DOHH2 (cell line): Measurements from ENCODE around the gene PXN.

ENCODE experiments used
- H3F3A ChIP-seq: fragments of 200-600 bp; sonication (generic), shearing (Covaris generic); 2 replicates; pipeline ENCODE4 v1.6.0; 2016; ENCODE audit warnings: antibody characterized with exemption, mild to moderate bottlenecking; ENCODE audit not compliant: control insufficient read depth, insufficient read depth
- H3K27ac ChIP-seq: fragments of 200-600 bp; sonication (generic); 2 replicates; pipeline ENCODE4 v1.5.1; 2014; ENCODE audit warnings: low read depth, mild to moderate bottlenecking, low read length, moderate library complexity
- H3K27me3 ChIP-seq: fragments of 200-600 bp; sonication (generic); 2 replicates; pipeline ENCODE4 v1.6.1; 2014; ENCODE audit warnings: mild to moderate bottlenecking, low read length, mixed read lengths; ENCODE audit not compliant: control insufficient read depth
- H3K36me3 ChIP-seq: fragments of 200-600 bp; sonication (generic); 2 replicates; pipeline ENCODE4 v1.6.1; 2014; ENCODE audit warnings: mild to moderate bottlenecking, low read length, moderate library complexity, mixed read lengths; ENCODE audit not compliant: control insufficient read depth
- H3K4me1 ChIP-seq: fragments of 200-600 bp; sonication (generic); 2 replicates; pipeline ENCODE4 v1.6.1; 2014; ENCODE audit warnings: mild to moderate bottlenecking, low read length, mixed read lengths; ENCODE audit not compliant: control insufficient read depth
- H3K4me2 ChIP-seq: fragments of 200-600 bp; sonication (generic); 2 replicates; pipeline ENCODE4 v1.6.0; 2014; ENCODE audit warnings: mild to moderate bottlenecking, low read length, moderate library complexity
- H3K4me3 ChIP-seq: fragments of 200-600 bp; sonication (generic); 2 replicates; pipeline ENCODE4 v1.5.1; 2014; ENCODE audit warnings: mild to moderate bottlenecking, low read length, mixed read lengths
- H3K79me2 ChIP-seq: fragments of 200-600 bp; sonication (generic); 2 replicates; pipeline ENCODE4 v1.6.1; 2014; ENCODE audit warnings: mild to moderate bottlenecking, low read length, mixed read lengths; ENCODE audit not compliant: control insufficient read depth
- H3K9me2 ChIP-seq: fragments of 200-600 bp; sonication (generic); replicated peaks from 2 replicates; pipeline ENCODE4 v1.6.1; 2014; ENCODE audit warnings: mild to moderate bottlenecking, low read length, mixed read lengths; ENCODE audit not compliant: control insufficient read depth
- H3K9me3 ChIP-seq: fragments of 200-600 bp; sonication (generic); 2 replicates; pipeline ENCODE4 v1.6.1; 2014; ENCODE audit warnings: antibody characterized with exemption, low read length, mixed read lengths; ENCODE audit not compliant: control insufficient read depth, insufficient read depth
- H4K20me1 ChIP-seq: fragments of 200-600 bp; sonication (generic); 2 replicates; pipeline ENCODE4 v1.6.0; 2014; ENCODE audit warnings: low read depth, mild to moderate bottlenecking, antibody characterized with exemption, low read length, moderate library complexity; ENCODE audit not compliant: control insufficient read depth, insufficient read depth
- EZH2phosphoT487 ChIP-seq: fragments of 200-600 bp; sonication (generic); IDR thresholded peaks from 2 replicates; pipeline ENCODE4 v1.6.1; 2017; ENCODE audit warnings: borderline replicate concordance, mild to moderate bottlenecking, antibody characterized with exemption, low read length, moderate library complexity, mixed read lengths
- TF ChIP-seq, protein P1 (sequence below): fragments of 200-600 bp; sonication (generic); IDR thresholded peaks from one replicate; pipeline ENCODE4 v1.5.1; 2014; ENCODE audit warnings: antibody characterized with exemption, mild to moderate bottlenecking, low read depth, low read length; ENCODE audit not compliant: poor library complexity, severe bottlenecking

Gene PXN

GRCh38 chr12:120265473-120266179 lies at the start of gene PXN:
TSS of gene PXN (minus strand) at chr12:120265730. CDS start at chr12:120265629, 101 bp downstream.
- Histone ChIP-seq H3K27me3 (peaks cover 38% of the 10 kb centered on the region), H3F3A (0 out of 2 replicates have a peak, but pooled peaks cover 3% of the 10 kb centered on the region), H3K79me2 (no peaks in the 10 kb centered on the region), H3K4me3 (peak within 1 kb of the TSS; percentile 82), H4K20me1 (0 out of 2 replicates have a peak, but pooled peaks cover 4% of the 10 kb centered on the region), H3K4me1 (peaks cover 11% of the 10 kb centered on the region), H3K9me3 (no peaks in the 10 kb centered on the region), H3K4me2 (peak within 1 kb of the TSS; percentile 87), H3K9me2 (no peaks in the 10 kb centered on the region), H3K36me3 (no peaks in the 10 kb centered on the region), H3K27ac (no peak within 1 kb of the TSS)
- no peak for TF ChIP-seq EZH2phosphoT487
- TF ChIP-seq, protein P1, sequence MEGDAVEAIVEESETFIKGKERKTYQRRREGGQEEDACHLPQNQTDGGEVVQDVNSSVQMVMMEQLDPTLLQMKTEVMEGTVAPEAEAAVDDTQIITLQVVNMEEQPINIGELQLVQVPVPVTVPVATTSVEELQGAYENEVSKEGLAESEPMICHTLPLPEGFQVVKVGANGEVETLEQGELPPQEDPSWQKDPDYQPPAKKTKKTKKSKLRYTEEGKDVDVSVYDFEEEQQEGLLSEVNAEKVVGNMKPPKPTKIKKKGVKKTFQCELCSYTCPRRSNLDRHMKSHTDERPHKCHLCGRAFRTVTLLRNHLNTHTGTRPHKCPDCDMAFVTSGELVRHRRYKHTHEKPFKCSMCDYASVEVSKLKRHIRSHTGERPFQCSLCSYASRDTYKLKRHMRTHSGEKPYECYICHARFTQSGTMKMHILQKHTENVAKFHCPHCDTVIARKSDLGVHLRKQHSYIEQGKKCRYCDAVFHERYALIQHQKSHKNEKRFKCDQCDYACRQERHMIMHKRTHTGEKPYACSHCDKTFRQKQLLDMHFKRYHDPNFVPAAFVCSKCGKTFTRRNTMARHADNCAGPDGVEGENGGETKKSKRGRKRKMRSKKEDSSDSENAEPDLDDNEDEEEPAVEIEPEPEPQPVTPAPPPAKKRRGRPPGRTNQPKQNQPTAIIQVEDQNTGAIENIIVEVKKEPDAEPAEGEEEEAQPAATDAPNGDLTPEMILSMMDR = peak; percentile 77

DNA sequence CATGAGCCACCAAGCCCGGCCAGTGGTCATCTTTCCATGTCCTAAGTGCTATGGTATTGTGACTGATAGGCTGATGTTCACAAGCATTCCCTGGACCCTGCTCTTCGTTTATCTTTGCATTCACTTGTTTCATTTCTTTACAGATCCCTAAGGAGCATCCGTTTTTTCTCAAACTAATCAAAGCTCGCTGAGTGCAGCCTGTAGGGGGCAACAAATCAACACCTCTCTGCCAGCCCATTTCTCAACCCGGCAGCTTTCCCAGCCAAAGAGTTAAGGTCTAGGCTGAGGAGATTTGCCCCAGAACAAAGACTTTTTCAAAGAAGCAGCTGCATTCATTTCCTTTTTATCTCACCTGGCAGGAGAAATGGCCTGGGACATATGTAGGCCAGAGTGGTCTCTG lies 48.7 kb upstream of the PXN start:
- TF ChIP-seq EZH2phosphoT487 = no peak
- TF ChIP-seq, protein P1 = peak; percentile 66
- H4K20me1 ChIP-seq = no peaks in the 10 kb centered on the region
- no peaks in the 10 kb centered on the region for H3K9me3 ChIP-seq
- H3K4me2 ChIP-seq = no peak overlapping the region
- no peaks in the 10 kb centered on the region for H3K79me2 ChIP-seq
- H3K4me1 ChIP-seq = peaks cover 12% of the 10 kb centered on the region
- H3K27ac ChIP-seq = no peak overlapping the region
- no peaks in the 10 kb centered on the region for H3F3A ChIP-seq
- H3K9me2 ChIP-seq = no peaks in the 10 kb centered on the region
- no peaks in the 10 kb centered on the region for H3K36me3 ChIP-seq
- no peak overlapping the region for H3K4me3 ChIP-seq
- no peaks in the 10 kb centered on the region for H3K27me3 ChIP-seq

DNA sequence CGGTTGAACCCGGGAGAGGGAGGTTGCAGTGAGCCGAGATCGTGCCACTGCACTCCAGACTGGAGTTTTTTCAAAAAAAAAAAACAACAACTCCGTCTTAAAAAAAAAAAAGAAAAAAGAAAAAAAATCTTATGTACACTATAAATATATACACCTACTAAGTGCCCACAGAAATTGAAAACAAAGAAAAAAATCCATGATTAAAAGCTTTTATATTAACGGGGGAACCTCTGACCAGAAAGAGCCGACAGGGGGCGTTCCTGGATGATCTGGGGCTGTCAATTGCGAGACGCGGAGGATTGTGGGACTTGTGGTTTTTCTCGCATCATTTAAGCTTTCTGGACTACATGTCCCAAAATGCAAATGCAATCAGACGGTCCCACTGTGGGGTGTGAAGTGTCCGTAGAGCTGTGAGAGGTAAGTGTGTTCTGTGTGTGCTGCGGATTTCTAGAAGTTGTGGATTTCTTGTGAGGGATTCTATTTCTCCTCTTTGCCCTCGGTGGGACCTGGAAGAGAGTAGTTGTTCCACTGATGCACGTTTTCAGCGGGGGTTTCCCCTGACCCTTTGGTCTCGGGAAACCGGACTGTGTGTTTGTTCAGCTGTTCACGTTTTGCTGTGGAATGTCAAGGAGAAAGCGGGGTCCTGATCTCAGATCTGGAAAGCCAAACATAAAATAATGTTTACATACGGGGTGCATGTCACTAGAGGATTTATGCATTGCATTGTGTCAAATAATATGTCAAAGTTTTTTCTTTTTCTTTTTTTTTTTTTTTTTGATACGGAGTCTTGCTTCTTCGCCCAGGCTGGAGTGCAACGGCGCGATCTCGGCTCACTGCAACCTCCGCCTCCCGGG lies 36.7 kb upstream of the PXN start, which contains the start of gene SIRT4:
Gene SIRT4, plus strand, starts transcription at position 360 of the 854 bp plus-strand sequence. CDS start 1,241 bp downstream, outside the sequence.
- H3K27ac ChIP-seq = no peak within 1 kb of the TSS
- no peaks in the 10 kb centered on the region for H3F3A ChIP-seq
- TF ChIP-seq EZH2phosphoT487 = no peak
- TF ChIP-seq, protein P1 = peak; percentile 71
- H3K4me1 ChIP-seq = peaks cover 3% of the 10 kb centered on the region; the same call in 1 of the 2 replicates
- peaks cover 10% of the 10 kb centered on the region; the same call in 1 of the 2 replicates for H3K27me3 ChIP-seq
- no peaks in the 10 kb centered on the region for H3K79me2 ChIP-seq
- H3K4me3 ChIP-seq = peak within 1 kb of the TSS; percentile 76
- H3K9me2 ChIP-seq = no peaks in the 10 kb centered on the region
- H3K36me3 ChIP-seq = no peaks in the 10 kb centered on the region
- H4K20me1 ChIP-seq = no peaks in the 10 kb centered on the region
- peak within 1 kb of the TSS; percentile 76 for H3K4me2 ChIP-seq
- no peaks in the 10 kb centered on the region for H3K9me3 ChIP-seq
